Spleen (tissue), 11 donors: Measurements from ENCODE around the gene RAC2. TPM values are rescaled to one million over a fixed set of nuclear protein-coding genes. Genes with fewer than 3 reads are reported as not detected.

Experiments used
- DNase-seq: peaks from one replicate; pipeline ENCODE4 v3.0.0-alpha.2; 2020
- H3K27ac ChIP-seq, 8 donors: fragments of 200-600 bp; sonication (generic) in 7 of 8; 1 replicate in 4 of 8; 2 replicates in 4 of 8; pipeline versions ENCODE4 v1.5.0 to v1.8.0; 2016 to 2021; ENCODE audit warnings: inconsistent platforms in 4 of 8, mild to moderate bottlenecking in 4 of 8, moderate library complexity in 1 of 8
- H3K27me3 ChIP-seq, 7 donors: fragments of 200-600 bp; sonication (generic) in 6 of 7; replicated peaks in 1 of 7; 1 replicate in 4 of 7; 2 replicates in 3 of 7; pipeline versions ENCODE4 v1.5.0 to v1.8.0; 2016 to 2021; ENCODE audit warnings: inconsistent platforms in 3 of 7, mild to moderate bottlenecking in 1 of 7
- H3K36me3 ChIP-seq, 6 donors: fragments of 200-600 bp; sonication (generic) in 5 of 6; 1 replicate in 4 of 6; 2 replicates in 2 of 6; pipeline versions ENCODE4 v1.5.0 to v1.8.0; 2016 to 2021; ENCODE audit warnings: inconsistent platforms in 2 of 6
- H3K4me1 ChIP-seq, 6 donors: fragments of 200-600 bp; sonication (generic) in 5 of 6; 1 replicate in 3 of 6; 2 replicates in 3 of 6; pipeline versions ENCODE4 v1.5.0 to v1.8.0; 2016 to 2021; ENCODE audit warnings: inconsistent platforms in 3 of 6
- H3K4me3 ChIP-seq, 8 donors: fragments of 200-600 bp; sonication (generic) in 7 of 8; 1 replicate in 4 of 8; 2 replicates in 4 of 8; pipeline versions ENCODE4 v1.5.0 to v1.8.0; 2016 to 2021; ENCODE audit warnings: inconsistent platforms in 4 of 8, mild to moderate bottlenecking in 4 of 8, moderate library complexity in 2 of 8
- H3K9me3 ChIP-seq, 8 donors: fragments of 200-600 bp; sonication (generic) in 7 of 8; 1 replicate in 4 of 8; 2 replicates in 4 of 8; pipeline versions ENCODE4 v1.5.0 to v1.8.0; 2016 to 2021; ENCODE audit warnings: inconsistent platforms in 4 of 8
- POLR2A ChIP-seq, 3 donors: fragments of 450-650 bp; IDR thresholded peaks; one replicate each; pipeline ENCODE4 v1.5.1; 2017; ENCODE audit warnings: antibody characterized with exemption in 3 of 3, mild to moderate bottlenecking in 1 of 3
- POLR2AphosphoS5 ChIP-seq, 3 donors: sonication (generic); formaldehyde crosslinking; IDR thresholded peaks; one replicate each; pipeline ENCODE4 v1.5.1; 2017; ENCODE audit warnings: antibody characterized with exemption in 3 of 3
- WGBS, 5 donors: extraction: QIAGEN DNeasy Blood & Tissue Kit in 3 of 5; methylation state at CpG; one replicate each; pipeline versions ENCODE4 v1.1.5 to v1.1.7; 2013 to 2018; 5-methylcytosine and 5-hydroxymethylcytosine counted together
- intact Hi-C: fragments of 100-400 bp; cut with DNase I; formaldehyde crosslinking; loops from one replicate; pipeline ENCODE4 v1.15.0; 2023; ENCODE audit warnings: low total_unique reads
- polyA plus RNA-seq, 3 donors: library from polyadenylated mRNA; stranded (reverse); fragments of 200-250 nt; gene quantifications; one replicate each; pipeline ENCODE4 v1.2.1, GENCODE V29; 2013
- small RNA-seq, 4 donors: library from RNA; depleted of rRNA; stranded (forward); fragments of <200 nt; gene quantifications; one replicate each; pipeline ENCODE3, GENCODE V24; 2016
- total RNA-seq, 7 donors: library from RNA; depleted of rRNA in 3 of 7; stranded (reverse); fragments of >200 nt in 3 of 7; fragmentation: NEBNext Ultra II Directional in 4 of 7; extraction: Animal tissue kit (Norgen Biotek cat#: 25700) in 4 of 7; gene quantifications; one replicate each; pipeline versions ENCODE4 v1.1.0 to v1.2.1, GENCODE V29; 2016 to 2021
- TF ChIP-seq, protein P1 (sequence below), 11 experiments: fragments of 200-600 bp in 7 of 11; fragments of 450-650 bp in 4 of 11; sonication (generic) in 4 of 11; IDR thresholded peaks in 8 of 11; conservative IDR thresholded peaks in 3 of 11; 1 replicate in 7 of 11; 2 replicates in 4 of 11; pipeline versions ENCODE4 v1.4.0 to v1.8.0; 2016 to 2021; ENCODE audit warnings: antibody characterized with exemption in 11 of 11, inconsistent platforms in 4 of 11, mild to moderate bottlenecking in 1 of 11
- donor health status: healthy with polysubstance abuse.
- donor health status: DM: no; HTN: no; CAD: no; lungs with moderate emphysema.
- donor health status: DM: no; HTN: no; CAD: no.
- donor health status: Bipolar disorder and iron deficiency.
- donor health status: healthy.
- donor health status: DM: no; HTN: no; CAD: no.
- donor health status: DM: yes; HTN: yes; CAD: no.

The RAC2 gene
- total and polyA plus RNA-seq, 10 donors: 270 to 493 (median 393) TPM

DNA sequence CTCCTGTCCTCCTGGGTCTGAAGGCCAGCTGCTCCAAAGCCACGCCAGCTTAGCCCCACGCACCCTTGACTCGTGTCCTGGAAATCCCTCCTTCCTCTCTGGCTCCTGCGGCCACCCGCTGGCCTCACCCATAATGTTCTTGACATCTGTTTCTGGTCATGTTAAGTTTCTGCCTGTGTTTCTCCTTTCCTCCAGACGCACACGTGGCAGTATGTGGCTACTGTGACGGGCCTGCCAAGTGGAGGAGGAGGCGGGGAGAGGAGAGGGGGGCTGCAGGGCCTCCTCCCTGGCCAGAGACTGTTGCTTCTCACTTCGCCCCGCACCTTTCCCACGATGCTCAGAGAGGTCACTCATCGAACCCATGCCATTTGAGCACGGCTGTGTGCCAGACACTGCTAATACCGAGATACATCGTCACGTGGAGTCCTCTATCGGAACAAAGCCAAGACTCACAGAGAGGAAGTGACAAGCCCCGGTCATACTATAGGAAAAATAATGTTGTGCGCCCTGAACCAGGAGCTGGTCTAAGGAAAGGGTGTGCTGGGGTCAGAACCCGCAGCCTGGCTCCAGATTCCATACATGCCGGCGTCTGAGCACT is 67.5 kb downstream of the RAC2 start:
- Histone ChIP-seq H3K27ac (peak overlapping the region in 7 of 8 donors; percentile 58 to 84 (median 70)), H3K9me3 (no peaks in the 10 kb centered on the region), H3K36me3 (no peaks in the 10 kb centered on the region), H3K4me1 (peaks cover 21 to 58% (median 38%) of the 10 kb centered on the region in 6 donors), H3K27me3 (no peaks in the 10 kb centered on the region), H3K4me3 (peak overlapping the region in 3 of 8 donors; percentile 9 to 53 (median 14))
- intact Hi-C loops: no loop called here
- 9 to 14% (median 12%) methylated on average over 23 of the region's 23 CpGs for WGBS, 5 donors
- DNase-seq: peak; percentile 84
- TF ChIP-seq POLR2A (IDR thresholded peaks at IDR 0.05): no peak
- peak; percentile 74 to 77 (median 76) for TF ChIP-seq POLR2AphosphoS5 (IDR thresholded peaks at IDR 0.05)

DNA sequence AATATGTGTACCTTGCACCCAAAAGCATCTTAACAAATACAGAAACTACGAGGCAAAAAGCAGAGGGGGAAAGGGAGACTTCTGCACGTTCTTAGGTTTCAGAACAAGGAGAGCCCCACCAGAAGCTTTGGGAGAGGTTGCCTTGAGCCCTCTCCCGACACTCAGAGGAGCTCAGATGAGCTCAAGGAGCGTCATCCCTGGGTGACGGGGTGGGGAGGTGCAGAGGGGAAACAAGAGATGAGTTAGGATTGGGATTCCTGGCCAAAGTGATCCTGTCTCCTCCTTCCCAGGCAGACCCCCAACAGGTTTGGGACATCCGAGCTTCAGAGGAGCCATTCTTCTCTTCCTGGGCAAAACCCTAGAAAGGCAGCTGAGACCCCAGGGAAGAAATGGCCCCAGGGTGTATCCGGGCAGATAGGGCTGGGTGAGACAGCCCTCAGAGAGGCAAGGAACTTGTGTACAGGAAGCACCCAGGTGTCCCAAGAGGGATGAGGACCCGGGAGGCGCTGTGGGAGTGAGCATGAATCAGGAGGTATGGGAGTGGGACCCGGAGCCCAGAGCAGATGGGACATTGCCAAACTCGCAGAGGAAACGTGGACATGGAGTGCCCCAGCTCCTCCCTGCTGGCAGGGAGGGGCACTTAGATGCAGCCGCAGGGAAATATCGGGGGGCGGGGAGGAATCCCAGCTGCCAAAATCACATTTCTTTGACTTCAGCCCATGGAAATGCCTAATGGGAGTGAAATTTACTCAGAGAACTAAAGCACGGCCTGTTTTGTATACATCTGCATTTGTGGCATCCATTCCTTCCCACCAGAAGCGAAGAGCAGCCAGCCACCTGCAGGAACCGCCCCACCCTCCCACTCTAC is 68.4 kb downstream of the RAC2 start:
- intact Hi-C loops: no loop called here
- H3K4me1 ChIP-seq: peaks cover 21 to 61% (median 38%) of the 10 kb centered on the region in 6 donors
- H3K9me3 ChIP-seq: no peaks in the 10 kb centered on the region
- 63 to 77% (median 69%) methylated on average over 18 of the region's 18 CpGs for WGBS, 5 donors
- H3K27me3 ChIP-seq: no peaks in the 10 kb centered on the region
- peak overlapping the region in 1 of 8 donors; percentile 53 for H3K4me3 ChIP-seq
- TF ChIP-seq, protein P1, sequence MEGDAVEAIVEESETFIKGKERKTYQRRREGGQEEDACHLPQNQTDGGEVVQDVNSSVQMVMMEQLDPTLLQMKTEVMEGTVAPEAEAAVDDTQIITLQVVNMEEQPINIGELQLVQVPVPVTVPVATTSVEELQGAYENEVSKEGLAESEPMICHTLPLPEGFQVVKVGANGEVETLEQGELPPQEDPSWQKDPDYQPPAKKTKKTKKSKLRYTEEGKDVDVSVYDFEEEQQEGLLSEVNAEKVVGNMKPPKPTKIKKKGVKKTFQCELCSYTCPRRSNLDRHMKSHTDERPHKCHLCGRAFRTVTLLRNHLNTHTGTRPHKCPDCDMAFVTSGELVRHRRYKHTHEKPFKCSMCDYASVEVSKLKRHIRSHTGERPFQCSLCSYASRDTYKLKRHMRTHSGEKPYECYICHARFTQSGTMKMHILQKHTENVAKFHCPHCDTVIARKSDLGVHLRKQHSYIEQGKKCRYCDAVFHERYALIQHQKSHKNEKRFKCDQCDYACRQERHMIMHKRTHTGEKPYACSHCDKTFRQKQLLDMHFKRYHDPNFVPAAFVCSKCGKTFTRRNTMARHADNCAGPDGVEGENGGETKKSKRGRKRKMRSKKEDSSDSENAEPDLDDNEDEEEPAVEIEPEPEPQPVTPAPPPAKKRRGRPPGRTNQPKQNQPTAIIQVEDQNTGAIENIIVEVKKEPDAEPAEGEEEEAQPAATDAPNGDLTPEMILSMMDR (IDR thresholded peaks at IDR 0.05 in 8 of 11, conservative IDR thresholded peaks at IDR 0.05 in 3 of 11): no peak
- no peak for TF ChIP-seq POLR2AphosphoS5 (IDR thresholded peaks at IDR 0.05)
- no peak for TF ChIP-seq POLR2A (IDR thresholded peaks at IDR 0.05)
- no peaks in the 10 kb centered on the region for H3K36me3 ChIP-seq
- peak; percentile 63 for DNase-seq
- H3K27ac ChIP-seq: peak overlapping the region in 6 of 8 donors; percentile 58 to 84 (median 70)

Small RNA genes lying within 50 kb of the gene (small RNA-seq; reads per million reads assigned to genes)
- gene Z82188.1: 0 reads per million in 4 donors

Other genes with a start within 250 kb of the RAC2 start
- gene TST, start 224.8 kb downstream of the RAC2 start, total RNA-seq: 10 to 100 TPM; 10.3 to 27.1 (median 12.3) TPM
- gene TST, start 224.8 kb downstream of the RAC2 start, polyA plus RNA-seq: 10 to 100 TPM; 10.8 to 21.0 (median 16.2) TPM
- gene MPST, start 224.5 kb downstream of the RAC2 start, total RNA-seq: 10 to 100 TPM; 13.9 to 44.8 (median 20.6) TPM
- gene MPST, start 224.5 kb downstream of the RAC2 start, polyA plus RNA-seq: 10 to 100 TPM; 24.5 to 40.3 (median 37.5) TPM
- 10 to 100 TPM; 13.5 to 21.5 (median 17.9) TPM for gene KCTD17, start 192.5 kb downstream of the RAC2 start, total RNA-seq
- gene KCTD17, start 192.5 kb downstream of the RAC2 start, polyA plus RNA-seq: 10 to 100 TPM; 10.7 to 27.5 (median 13.0) TPM
- under 1 TPM in 2 of 7 donors, not detected in 5; 0.54 to 0.55 TPM for gene TMPRSS6, start 134.6 kb downstream of the RAC2 start, total RNA-seq
- under 1 TPM; 0.09 to 0.28 (median 0.26) TPM for gene TMPRSS6, start 134.6 kb downstream of the RAC2 start, polyA plus RNA-seq
- 10 to 100 TPM; 20.6 to 75.2 (median 51.5) TPM for gene IL2RB, start 94.4 kb downstream of the RAC2 start, total RNA-seq
- gene IL2RB, start 94.4 kb downstream of the RAC2 start, polyA plus RNA-seq: 1 to 10 TPM; 3.7 to 5.9 (median 3.9) TPM
- 10 to 100 TPM in 1 of 7 donors, 1 to 10 TPM in 6; 5.3 to 10.3 (median 6.9) TPM for gene C1QTNF6, start 56.0 kb downstream of the RAC2 start, total RNA-seq
- gene C1QTNF6, start 56.0 kb downstream of the RAC2 start, polyA plus RNA-seq: 1 to 10 TPM; 7.7 to 8.9 (median 8.8) TPM
- 1 to 10 TPM in 3 of 7 donors, under 1 TPM in 4; 0.56 to 2.0 (median 0.95) TPM for gene SSTR3, start 31.8 kb downstream of the RAC2 start, total RNA-seq
- 1 to 10 TPM; 1.2 to 2.0 (median 1.5) TPM for gene SSTR3, start 31.8 kb downstream of the RAC2 start, polyA plus RNA-seq
- gene CYTH4, start 38.2 kb upstream of the RAC2 start, total RNA-seq: 100 to 1,000 TPM in 6 of 7 donors, 10 to 100 TPM in 1; 97.5 to 238 (median 118) TPM
- gene CYTH4, start 38.2 kb upstream of the RAC2 start, polyA plus RNA-seq: 10 to 100 TPM; 35.3 to 58.1 (median 53.6) TPM
- gene ELFN2, start 183.2 kb upstream of the RAC2 start, total RNA-seq: under 1 TPM in 6 of 7 donors, not detected in 1; 0.05 to 0.19 (median 0.10) TPM
- under 1 TPM; 0.02 to 0.10 (median 0.02) TPM for gene ELFN2, start 183.2 kb upstream of the RAC2 start, polyA plus RNA-seq
- gene MFNG, start 242.1 kb upstream of the RAC2 start, total RNA-seq: 100 to 1,000 TPM in 4 of 7 donors, 10 to 100 TPM in 3; 93.5 to 138 (median 101) TPM
- 10 to 100 TPM; 38.7 to 65.8 (median 51.1) TPM for gene MFNG, start 242.1 kb upstream of the RAC2 start, polyA plus RNA-seq